HepG2 (cell line): ENCODE results near the gene URGCP. TPM values are rescaled to one million over a fixed set of nuclear protein-coding genes. Genes with fewer than 3 reads are reported as not detected.
A peak's percentile ranks its signal among the peaks of the same experiment; 100 is the strongest.

ENCODE experiments used
- ATAC-seq: fragments of 200-7000 bp; cut with Tn5 transposase; 3 replicates; pipeline ENCODE4 v1.9.1; 2020; ENCODE audit warnings: mild to moderate bottlenecking, moderate library complexity
- BruUV-seq: library from RNA; stranded (reverse); fragments of 400-500 nt; replicated peaks from 2 replicates; lab custom pipeline; 2021; lab: Mats Ljungman, UMichigan
- CTCF ChIA-PET: fragments of 300-600 bp; formaldehyde crosslinking; extraction: SDS; loops from one replicate; lab custom pipeline; 2021; ENCODE audit warnings: low total read pairs, inconsistent platforms, low intra/inter-chr PET ratio; lab: Yijun Ruan, JAX
- POLR2A ChIA-PET: fragments of 350-600 bp; sonication (Branson Sonifier 250); formaldehyde crosslinking; loops from one replicate; lab custom pipeline; 2020; ENCODE audit warnings: antibody characterized with exemption, inconsistent platforms; lab: Yijun Ruan, JAX
- DNase-seq: peaks from one replicate; pipeline ENCODE4 v3.0.0-alpha.2; 2015; ENCODE audit warnings: low spot score
- FAIRE-seq: peaks from 3 replicates; lab custom pipeline; 2011; peaks lifted over from hg19 to GRCh38; lab: Jason Lieb, UNC
- H2AFZ ChIP-seq: one replicate; pipeline ENCODE4 v1.6.1; 2011; ENCODE audit warnings: low read length, inconsistent platforms
- H3K27ac ChIP-seq: fragments of 300-600 bp; 3 replicates; pipeline ENCODE4 v1.8.0; 2011; ENCODE audit warnings: mixed run types, mild to moderate bottlenecking, mixed read lengths, low read length, inconsistent platforms; ENCODE audit not compliant: insufficient read depth; ENCODE audit errors: extremely low read length
- H3K27me3 ChIP-seq, 2 experiments: fragments of 200-600 bp in 1 of 2; 2 replicates in 1 of 2; 3 replicates in 1 of 2; pipeline versions ENCODE4 v1.6.0 to v1.8.0; 2011; ENCODE audit warnings: low read length in 2 of 2, mild to moderate bottlenecking in 2 of 2, moderate library complexity in 2 of 2, inconsistent platforms in 1 of 2; ENCODE audit not compliant: insufficient read depth in 2 of 2, control insufficient read depth in 1 of 2
- H3K36me3 ChIP-seq, 2 experiments: fragments of 200-600 bp in 1 of 2; replicated peaks in 1 of 2; 2 replicates in 1 of 2; 3 replicates in 1 of 2; pipeline versions ENCODE4 v1.5.1 to v1.8.0; 2011; ENCODE audit warnings: low read length in 2 of 2, inconsistent platforms in 1 of 2; ENCODE audit not compliant: insufficient read depth in 2 of 2, control insufficient read depth in 1 of 2
- H3K4me1 ChIP-seq: 2 replicates; pipeline ENCODE4 v1.5.1; 2012; ENCODE audit warnings: low read length, inconsistent platforms; ENCODE audit not compliant: insufficient read depth
- H3K4me2 ChIP-seq: 2 replicates; pipeline ENCODE4 v1.6.0; 2011; ENCODE audit warnings: low read depth, low read length, inconsistent platforms
- H3K4me3 ChIP-seq, 3 experiments: fragments of 200-600 bp in 1 of 3; sonication (generic), shearing (Covaris generic) in 1 of 3; replicated peaks in 1 of 3; 2 replicates each; pipeline ENCODE4 v1.5.1; 2011 to 2016; ENCODE audit warnings: low read length in 3 of 3, inconsistent platforms in 2 of 3, low read depth in 2 of 3, mild to moderate bottlenecking in 2 of 3, control low read depth in 1 of 3, mixed read lengths in 1 of 3; ENCODE audit not compliant: insufficient read depth in 1 of 3
- H3K79me2 ChIP-seq: one replicate; pipeline ENCODE4 v1.6.1; 2011; ENCODE audit warnings: low read length, inconsistent platforms; ENCODE audit not compliant: insufficient read depth
- H3K9ac ChIP-seq: 2 replicates; pipeline ENCODE4 v1.6.0; 2011; ENCODE audit warnings: mild to moderate bottlenecking, low read depth, low read length, inconsistent platforms; ENCODE audit not compliant: insufficient read depth
- H3K9me3 ChIP-seq: 2 replicates; pipeline ENCODE4 v1.5.1; 2012; ENCODE audit warnings: mild to moderate bottlenecking, low read length
- H4K20me1 ChIP-seq: 2 replicates; pipeline ENCODE4 v1.6.0; 2011; ENCODE audit warnings: inconsistent platforms, mild to moderate bottlenecking, low read length, moderate library complexity; ENCODE audit not compliant: insufficient read depth
- GATAD2A ChIP-seq: IDR thresholded peaks from 2 replicates; pipeline ENCODE4 v1.6.1; 2016
- HDAC2 ChIP-seq: sonication (generic); formaldehyde crosslinking; IDR thresholded peaks from 2 replicates; pipeline ENCODE4 v1.4.0; 2020; ENCODE audit warnings: missing genetic modification reagents
- HOXA9 ChIP-seq: sonication (generic); formaldehyde crosslinking; IDR thresholded peaks from 2 replicates; pipeline ENCODE4 v1.8.1; 2022; ENCODE audit warnings: missing genetic modification reagents, mild to moderate bottlenecking, moderate library complexity, borderline replicate concordance
- KLF13 ChIP-seq: sonication (generic); formaldehyde crosslinking; IDR thresholded peaks from 2 replicates; pipeline ENCODE4 v1.4.0; 2020; ENCODE audit warnings: mild to moderate bottlenecking, missing genetic modification reagents
- PAF1 ChIP-seq: IDR thresholded peaks from 2 replicates; pipeline ENCODE4 v1.6.1; 2016; ENCODE audit warnings: missing genetic modification reagents, missing compliant biosample characterization
- RAD21 ChIP-seq: fragments of 450-650 bp; formaldehyde crosslinking; IDR thresholded peaks from 2 replicates; pipeline ENCODE4 v1.5.0; 2020; ENCODE audit warnings: mild to moderate bottlenecking
- SIX4 ChIP-seq: sonication (generic); formaldehyde crosslinking; IDR thresholded peaks from 2 replicates; pipeline ENCODE4 v1.4.0; 2020; ENCODE audit warnings: missing genetic modification reagents
- ZNF501 ChIP-seq: sonication (generic); formaldehyde crosslinking; IDR thresholded peaks from 2 replicates; pipeline ENCODE4 v1.5.1; 2020; ENCODE audit warnings: mild to moderate bottlenecking, moderate library complexity, missing genetic modification reagents
- ZNF660 ChIP-seq: sonication (generic); formaldehyde crosslinking; IDR thresholded peaks from 2 replicates; pipeline ENCODE4 v1.5.1; 2020; ENCODE audit warnings: mild to moderate bottlenecking, low read depth, missing genetic modification reagents, borderline replicate concordance
- ZNF724P ChIP-seq: sonication (generic); formaldehyde crosslinking; IDR thresholded peaks from 2 replicates; pipeline ENCODE4 v1.8.0; 2022; ENCODE audit warnings: missing genetic modification reagents, borderline replicate concordance
- WGBS: methylation state at CpG from one replicate; pipeline ENCODE4 v1.1.6; 2017; ENCODE audit warnings: low lambda C conversion rate; 5-methylcytosine and 5-hydroxymethylcytosine counted together
- in situ Hi-C: cut with HindIII; loops from 2 replicates; pipeline ENCODE4 v1.10.0; 2017; ENCODE audit warnings: low pct_unique_long_range_greater_than_20kb; ENCODE audit not compliant: extremely low pct_ligation_motif_present
- intact Hi-C: fragments of 100-400 bp; cut with micrococcal nuclease; formaldehyde crosslinking; loops from one replicate; pipeline ENCODE4 v1.10.0; 2022; ENCODE audit not compliant: unreplicated experiment
- polyA plus RNA-seq, 8 experiments: library from polyadenylated mRNA; depleted of rRNA in 3 of 8; stranded (reverse) in 7 of 8; unstranded in 1 of 8; fragments of >200 nt; fragmentation: Illumina TruSeq in 4 of 8; extraction: Trizol in 4 of 8; gene quantifications; 2 replicates each; pipeline versions ENCODE4 v1.2.1 to v1.2.3, GENCODE V29; 2011 to 2016; ENCODE audit warnings: low read depth in 4 of 8, missing spikeins in 1 of 8, mixed read lengths in 1 of 8; ENCODE audit not compliant: insufficient read depth in 1 of 8
- total RNA-seq, 5 experiments: library from RNA; depleted of rRNA; stranded (reverse); fragments of >200 nt; fragmentation: Illumina TruSeq; extraction: Trizol; gene quantifications; 2 replicates each; pipeline ENCODE4 v1.2.3, GENCODE V29; 2016; ENCODE audit warnings: low read depth in 1 of 5
- TF ChIP-seq, protein P1 (sequence below): IDR thresholded peaks from 2 replicates; pipeline ENCODE4 v1.6.1; 2016
- TF ChIP-seq, protein P2 (sequence below): sonication (generic); formaldehyde crosslinking; IDR thresholded peaks from 2 replicates; pipeline ENCODE4 v1.5.1; 2020; ENCODE audit warnings: missing genetic modification reagents, mild to moderate bottlenecking, borderline replicate concordance
- TF ChIP-seq, protein P3 (sequence below): sonication (generic); formaldehyde crosslinking; IDR thresholded peaks from 2 replicates; pipeline ENCODE4 v1.4.0; 2020; ENCODE audit warnings: missing genetic modification reagents, mild to moderate bottlenecking, borderline replicate concordance
- TF ChIP-seq, protein P4 (sequence below): sonication (generic); formaldehyde crosslinking; IDR thresholded peaks from 2 replicates; pipeline ENCODE4 v1.8.1; 2023; ENCODE audit warnings: mild to moderate bottlenecking, missing genetic modification reagents

Gene URGCP
- total and polyA plus RNA-seq, 2 of the 13 experiments (the other 11 are each of a cell fraction or from before 2014, with no cell fraction given): 22.3 to 25.8 TPM

DNA sequence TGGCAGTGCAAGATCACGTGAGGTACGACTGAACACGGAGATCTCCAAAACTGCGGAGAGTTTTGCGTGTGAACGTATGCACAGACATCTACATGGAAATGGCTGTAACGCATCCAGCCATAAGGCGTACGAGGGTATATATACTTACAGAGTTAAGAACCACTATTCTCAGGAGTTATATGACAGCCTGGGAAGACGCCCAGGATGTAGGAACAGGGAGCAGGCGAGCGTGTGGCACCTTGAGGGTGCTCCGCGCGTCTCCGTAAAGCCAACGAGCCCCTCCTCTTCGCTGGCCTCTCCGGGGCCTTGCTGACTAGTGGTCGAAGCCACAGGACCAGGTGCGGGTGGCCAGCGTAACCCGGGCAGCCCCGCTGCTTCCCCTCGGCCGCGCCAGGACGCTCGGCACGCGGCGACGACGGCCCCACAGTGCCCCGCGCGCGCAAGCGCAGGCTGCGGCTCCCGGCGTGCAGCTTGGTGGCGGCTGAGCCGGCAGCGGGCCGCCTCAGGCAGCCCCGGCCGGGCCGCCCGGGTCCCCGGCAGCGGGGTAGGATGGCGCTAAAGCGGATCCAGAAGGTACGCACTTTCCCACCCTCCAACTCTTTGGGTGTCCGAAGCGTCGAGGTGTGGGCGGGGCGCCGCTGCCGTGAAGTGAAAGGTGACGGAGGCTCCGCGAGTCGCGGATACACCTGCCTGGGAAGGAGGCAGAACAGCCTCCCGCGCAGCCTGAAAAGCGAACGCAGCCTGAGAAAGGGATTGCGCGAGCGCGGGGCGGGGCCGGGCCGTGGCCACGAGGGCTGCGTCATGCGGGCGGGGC is 19.8 kb upstream of the URGCP start, which contains the start of gene UBE2D4:
UBE2D4 (plus strand) TSS at position 453 of the 814 bp plus-strand sequence; CDS start at position 550, 97 bp downstream.
- Histone ChIP-seq H3K27ac (peak within 1 kb of the TSS; percentile 84), H3K4me1 (peaks cover 26% of the 10 kb centered on the region), H3K27me3 (no peaks in the 10 kb centered on the region), H3K4me3 (peak within 1 kb of the TSS; percentile 44 to 64 (median 64)), H3K79me2 (peaks cover 2% of the 10 kb centered on the region), H3K36me3 (no peaks in the 10 kb centered on the region), H4K20me1 (no peaks in the 10 kb centered on the region), H3K9ac (peak within 1 kb of the TSS; percentile 76), H3K9me3 (no peaks in the 10 kb centered on the region), H2AFZ (peak within 1 kb of the TSS; percentile 88), H3K4me2 (peak within 1 kb of the TSS; percentile 83)
- FAIRE-seq: no peak
- ChIA-PET CTCF (no interaction called here), POLR2A (interaction anchor here (1.2 to 1.6 kb wide), 5 partner anchors 9 to 57 kb away, joined by 4 to 21 read pairs (median 5); partner anchors contain the start of gene MRPS24)
- 5% methylated on average over 11 of the region's 82 CpGs for WGBS
- BruUV-seq: TSS peak; percentile 76
- in situ Hi-C loops (no loop called here), intact Hi-C loops (loop anchor here (1.0 kb wide), 2 partner anchors 21 to 57 kb away; partner anchors contain the start of gene MRPS24)
- DNase-seq: peak; percentile 67
- ATAC-seq: peak; percentile 97
- peak; percentile 56; the same call in 1 of the 2 replicates for TF ChIP-seq HOXA9 (CRISPR knock-in tag)
- peak; percentile 72; the same call in 1 of the 2 replicates for TF ChIP-seq KLF13 (CRISPR knock-in tag)
- TF ChIP-seq ZNF724P: peak; percentile 90
- no peak for TF ChIP-seq ZNF660 (CRISPR knock-in tag)
- peak; percentile 75 for TF ChIP-seq ZNF501 (CRISPR knock-in tag)
- TF ChIP-seq, protein P1, sequence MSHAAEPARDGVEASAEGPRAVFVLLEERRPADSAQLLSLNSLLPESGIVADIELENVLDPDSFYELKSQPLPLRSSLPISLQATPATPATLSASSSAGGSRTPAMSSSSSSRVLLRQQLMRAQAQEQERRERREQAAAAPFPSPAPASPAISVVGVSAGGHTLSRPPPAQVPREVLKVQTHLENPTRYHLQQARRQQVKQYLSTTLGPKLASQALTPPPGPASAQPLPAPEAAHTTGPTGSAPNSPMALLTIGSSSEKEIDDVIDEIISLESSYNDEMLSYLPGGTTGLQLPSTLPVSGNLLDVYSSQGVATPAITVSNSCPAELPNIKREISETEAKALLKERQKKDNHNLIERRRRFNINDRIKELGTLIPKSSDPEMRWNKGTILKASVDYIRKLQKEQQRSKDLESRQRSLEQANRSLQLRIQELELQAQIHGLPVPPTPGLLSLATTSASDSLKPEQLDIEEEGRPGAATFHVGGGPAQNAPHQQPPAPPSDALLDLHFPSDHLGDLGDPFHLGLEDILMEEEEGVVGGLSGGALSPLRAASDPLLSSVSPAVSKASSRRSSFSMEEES: no peak; the same call in none of the 2 replicates
- no peak for TF ChIP-seq SIX4 (CRISPR knock-in tag)
- no peak for TF ChIP-seq PAF1 (CRISPR knock-in tag)
- TF ChIP-seq, protein P2, sequence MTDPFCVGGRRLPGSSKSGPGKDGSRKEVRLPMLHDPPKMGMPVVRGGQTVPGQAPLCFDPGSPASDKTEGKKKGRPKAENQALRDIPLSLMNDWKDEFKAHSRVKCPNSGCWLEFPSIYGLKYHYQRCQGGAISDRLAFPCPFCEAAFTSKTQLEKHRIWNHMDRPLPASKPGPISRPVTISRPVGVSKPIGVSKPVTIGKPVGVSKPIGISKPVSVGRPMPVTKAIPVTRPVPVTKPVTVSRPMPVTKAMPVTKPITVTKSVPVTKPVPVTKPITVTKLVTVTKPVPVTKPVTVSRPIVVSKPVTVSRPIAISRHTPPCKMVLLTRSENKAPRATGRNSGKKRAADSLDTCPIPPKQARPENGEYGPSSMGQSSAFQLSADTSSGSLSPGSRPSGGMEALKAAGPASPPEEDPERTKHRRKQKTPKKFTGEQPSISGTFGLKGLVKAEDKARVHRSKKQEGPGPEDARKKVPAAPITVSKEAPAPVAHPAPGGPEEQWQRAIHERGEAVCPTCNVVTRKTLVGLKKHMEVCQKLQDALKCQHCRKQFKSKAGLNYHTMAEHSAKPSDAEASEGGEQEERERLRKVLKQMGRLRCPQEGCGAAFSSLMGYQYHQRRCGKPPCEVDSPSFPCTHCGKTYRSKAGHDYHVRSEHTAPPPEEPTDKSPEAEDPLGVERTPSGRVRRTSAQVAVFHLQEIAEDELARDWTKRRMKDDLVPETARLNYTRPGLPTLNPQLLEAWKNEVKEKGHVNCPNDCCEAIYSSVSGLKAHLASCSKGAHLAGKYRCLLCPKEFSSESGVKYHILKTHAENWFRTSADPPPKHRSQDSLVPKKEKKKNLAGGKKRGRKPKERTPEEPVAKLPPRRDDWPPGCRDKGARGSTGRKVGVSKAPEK (CRISPR knock-in tag): no peak
- 0 out of 2 replicates have a peak, but pooled peaks have one; percentile 10 for TF ChIP-seq GATAD2A (CRISPR knock-in tag)
- TF ChIP-seq, protein P3, sequence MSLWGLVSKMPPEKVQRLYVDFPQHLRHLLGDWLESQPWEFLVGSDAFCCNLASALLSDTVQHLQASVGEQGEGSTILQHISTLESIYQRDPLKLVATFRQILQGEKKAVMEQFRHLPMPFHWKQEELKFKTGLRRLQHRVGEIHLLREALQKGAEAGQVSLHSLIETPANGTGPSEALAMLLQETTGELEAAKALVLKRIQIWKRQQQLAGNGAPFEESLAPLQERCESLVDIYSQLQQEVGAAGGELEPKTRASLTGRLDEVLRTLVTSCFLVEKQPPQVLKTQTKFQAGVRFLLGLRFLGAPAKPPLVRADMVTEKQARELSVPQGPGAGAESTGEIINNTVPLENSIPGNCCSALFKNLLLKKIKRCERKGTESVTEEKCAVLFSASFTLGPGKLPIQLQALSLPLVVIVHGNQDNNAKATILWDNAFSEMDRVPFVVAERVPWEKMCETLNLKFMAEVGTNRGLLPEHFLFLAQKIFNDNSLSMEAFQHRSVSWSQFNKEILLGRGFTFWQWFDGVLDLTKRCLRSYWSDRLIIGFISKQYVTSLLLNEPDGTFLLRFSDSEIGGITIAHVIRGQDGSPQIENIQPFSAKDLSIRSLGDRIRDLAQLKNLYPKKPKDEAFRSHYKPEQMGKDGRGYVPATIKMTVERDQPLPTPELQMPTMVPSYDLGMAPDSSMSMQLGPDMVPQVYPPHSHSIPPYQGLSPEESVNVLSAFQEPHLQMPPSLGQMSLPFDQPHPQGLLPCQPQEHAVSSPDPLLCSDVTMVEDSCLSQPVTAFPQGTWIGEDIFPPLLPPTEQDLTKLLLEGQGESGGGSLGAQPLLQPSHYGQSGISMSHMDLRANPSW (CRISPR knock-in tag): no peak
- TF ChIP-seq, protein P4, sequence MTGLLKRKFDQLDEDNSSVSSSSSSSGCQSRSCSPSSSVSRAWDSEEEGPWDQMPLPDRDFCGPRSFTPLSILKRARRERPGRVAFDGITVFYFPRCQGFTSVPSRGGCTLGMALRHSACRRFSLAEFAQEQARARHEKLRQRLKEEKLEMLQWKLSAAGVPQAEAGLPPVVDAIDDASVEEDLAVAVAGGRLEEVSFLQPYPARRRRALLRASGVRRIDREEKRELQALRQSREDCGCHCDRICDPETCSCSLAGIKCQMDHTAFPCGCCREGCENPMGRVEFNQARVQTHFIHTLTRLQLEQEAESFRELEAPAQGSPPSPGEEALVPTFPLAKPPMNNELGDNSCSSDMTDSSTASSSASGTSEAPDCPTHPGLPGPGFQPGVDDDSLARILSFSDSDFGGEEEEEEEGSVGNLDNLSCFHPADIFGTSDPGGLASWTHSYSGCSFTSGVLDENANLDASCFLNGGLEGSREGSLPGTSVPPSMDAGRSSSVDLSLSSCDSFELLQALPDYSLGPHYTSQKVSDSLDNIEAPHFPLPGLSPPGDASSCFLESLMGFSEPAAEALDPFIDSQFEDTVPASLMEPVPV (CRISPR knock-in tag): peak; percentile 80
- TF ChIP-seq HDAC2 (CRISPR knock-in tag): peak; percentile 77; the same call in 1 of the 2 replicates
- TF ChIP-seq RAD21: 0 out of 2 replicates have a peak, but pooled peaks have one; percentile 46
